ENCODE measurements around the gene GRIPAP1. TPM values are rescaled to one million over a fixed set of nuclear protein-coding genes. Genes with fewer than 3 reads are reported as not detected.

The GRIPAP1 gene
- total and polyA plus RNA-seq, 12 donors = 16.2 to 34.1 (median 21.9) TPM

GRCh38 chrX:49019599-49020249 lies 17.7 kb upstream of the GRIPAP1 start:
- WGBS, 2 donors = 89 to 90% methylated on average over 7 of the region's 7 CpGs
- no peak overlapping the region for H3K4me3 ChIP-seq
- no peaks in the 10 kb centered on the region for H3K9me3 ChIP-seq
- intact Hi-C loops (cut with DNase I) = no loop called here
- no peak for TF ChIP-seq CTCF (IDR thresholded peaks at IDR 0.05)
- no peaks in the 10 kb centered on the region for H3K27me3 ChIP-seq
- ATAC-seq (no peak), DNase-seq (no peak)
- H3K27ac ChIP-seq = no peak overlapping the region
- peaks cover 0 to 5% (median 0%) of the 10 kb centered on the region in 9 donors for H3K36me3 ChIP-seq
- H3K4me1 ChIP-seq = no peaks in the 10 kb centered on the region

- Histone ChIP-seq H3K4me3 (no peak overlapping the region), H3K27me3 (no peaks in the 10 kb centered on the region), H3K27ac (no peak overlapping the region), H3K4me1 (no peaks in the 10 kb centered on the region), H3K36me3 (no peaks in the 10 kb centered on the region), H3K9me3 (no peaks in the 10 kb centered on the region)
- intact Hi-C loops (cut with DNase I) = no loop called here
- no peak for ATAC-seq
- TF ChIP-seq CTCF (IDR thresholded peaks at IDR 0.05) = no peak
- no peak for DNase-seq
- WGBS, 2 donors = 97% methylated on average over 2 of the region's 2 CpGs
Measured at GRCh38 chrX:49019050-49019449, 17.0 kb upstream of the GRIPAP1 start.

GRCh38 chrX:49003696-49004095 lies 1.6 kb upstream of the GRIPAP1 start:
- H3K9me3 ChIP-seq = no peaks in the 10 kb centered on the region
- ATAC-seq (no peak), DNase-seq (no peak)
- H3K36me3 ChIP-seq = peaks cover 0 to 6% (median 0%) of the 10 kb centered on the region in 9 donors
- WGBS, 2 donors = 83 to 88% methylated on average over 5 of the region's 5 CpGs
- intact Hi-C loops (cut with DNase I) = loop anchor here in 5 of 10 donors (2.0 to 5.0 kb wide), 4 partner anchors 34 to 41 kb away; partner anchors contain the start of gene TFE3 (in 3 of the 5)
- TF ChIP-seq CTCF (IDR thresholded peaks at IDR 0.05) = no peak
- no peak overlapping the region for H3K4me3 ChIP-seq
- H3K27ac ChIP-seq = no peak overlapping the region
- no peaks in the 10 kb centered on the region for H3K27me3 ChIP-seq
- H3K4me1 ChIP-seq = peaks cover 0 to 9% (median 0%) of the 10 kb centered on the region in 9 donors

GRCh38 chrX:49001521-49002090 lies 458 bp downstream of the GRIPAP1 start:
- WGBS, 2 donors = 2 to 4% methylated on average over 17 of the region's 17 CpGs

More at GRCh38 chrX:49001521-49002090, 458 bp downstream of the GRIPAP1 start:
- H3K4me3 ChIP-seq = peak overlapping the region; percentile 47 to 82 (median 75)
- H3K36me3 ChIP-seq = peaks cover 0 to 27% (median 0%) of the 10 kb centered on the region in 9 donors
- peak overlapping the region in 9 of 10 donors; percentile 36 to 94 (median 85) for H3K27ac ChIP-seq
- peaks cover 0 to 9% (median 0%) of the 10 kb centered on the region in 9 donors for H3K4me1 ChIP-seq
- intact Hi-C loops (cut with DNase I) = loop anchor here in 5 of 10 donors (1.0 to 5.0 kb wide), 5 partner anchors 36 to 42 kb away; partner anchors contain the start of gene TFE3 (in 4 of the 5)
- ATAC-seq (peak; percentile 26 to 55 (median 36)), DNase-seq (peak in 1 of 2 donors; percentile 11)
- H3K27me3 ChIP-seq = no peaks in the 10 kb centered on the region
- TF ChIP-seq CTCF (IDR thresholded peaks at IDR 0.05) = no peak
- H3K9me3 ChIP-seq = no peaks in the 10 kb centered on the region
